Hepatocyte (in vitro differentiated cells): ENCODE measurements around the gene ADAMTS14.

ENCODE experiments used
- EZH2 ChIP-seq: fragments of 200-600 bp; sonication (generic); IDR thresholded peaks from 2 replicates; pipeline ENCODE4 v1.6.1; 2016; ENCODE audit warnings: antibody characterized with exemption, mild to moderate bottlenecking, borderline replicate concordance
- TF ChIP-seq, protein P1 (sequence below): fragments of 200-600 bp; sonication (generic); IDR thresholded peaks from 2 replicates; pipeline ENCODE4 v1.5.1; 2016; ENCODE audit warnings: antibody characterized with exemption, mild to moderate bottlenecking; ENCODE audit not compliant: poor library complexity

DNA sequence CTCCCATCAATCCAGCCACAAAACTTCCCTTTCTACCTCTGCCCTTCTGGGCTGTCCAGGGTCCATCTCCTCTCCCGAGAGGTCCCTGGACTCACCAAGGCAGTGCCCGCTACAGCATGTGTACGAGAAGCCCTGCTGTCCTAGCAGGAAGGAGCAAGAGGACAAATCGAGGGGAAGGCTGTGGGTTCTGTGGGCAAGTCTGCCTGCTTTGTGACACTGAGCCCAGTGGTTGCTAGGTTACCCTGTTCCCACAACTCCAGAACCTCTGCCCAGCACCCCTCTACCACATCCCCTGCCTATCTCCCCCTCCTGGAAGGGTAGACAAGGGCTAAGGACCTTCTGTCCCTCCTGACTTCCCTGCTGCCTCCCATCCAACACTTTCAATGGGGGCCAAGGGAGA lies 112.9 kb downstream of the ADAMTS14 start, which contains the start of gene TBATA:
- TF ChIP-seq, protein P1, sequence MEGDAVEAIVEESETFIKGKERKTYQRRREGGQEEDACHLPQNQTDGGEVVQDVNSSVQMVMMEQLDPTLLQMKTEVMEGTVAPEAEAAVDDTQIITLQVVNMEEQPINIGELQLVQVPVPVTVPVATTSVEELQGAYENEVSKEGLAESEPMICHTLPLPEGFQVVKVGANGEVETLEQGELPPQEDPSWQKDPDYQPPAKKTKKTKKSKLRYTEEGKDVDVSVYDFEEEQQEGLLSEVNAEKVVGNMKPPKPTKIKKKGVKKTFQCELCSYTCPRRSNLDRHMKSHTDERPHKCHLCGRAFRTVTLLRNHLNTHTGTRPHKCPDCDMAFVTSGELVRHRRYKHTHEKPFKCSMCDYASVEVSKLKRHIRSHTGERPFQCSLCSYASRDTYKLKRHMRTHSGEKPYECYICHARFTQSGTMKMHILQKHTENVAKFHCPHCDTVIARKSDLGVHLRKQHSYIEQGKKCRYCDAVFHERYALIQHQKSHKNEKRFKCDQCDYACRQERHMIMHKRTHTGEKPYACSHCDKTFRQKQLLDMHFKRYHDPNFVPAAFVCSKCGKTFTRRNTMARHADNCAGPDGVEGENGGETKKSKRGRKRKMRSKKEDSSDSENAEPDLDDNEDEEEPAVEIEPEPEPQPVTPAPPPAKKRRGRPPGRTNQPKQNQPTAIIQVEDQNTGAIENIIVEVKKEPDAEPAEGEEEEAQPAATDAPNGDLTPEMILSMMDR = no peak
- no peak for TF ChIP-seq EZH2
